Nasal cavity respiratory epithelium epithelial cell of viscerocranial mucosa (primary cell): Measurements from ENCODE around the gene RGSL1. TPM values are rescaled to one million over a fixed set of nuclear protein-coding genes. Genes with fewer than 3 reads are reported as not detected.

Source experiments
- total RNA-seq: library from RNA; depleted of rRNA; stranded (reverse); fragments of >200 nt; gene quantifications from 2 replicates; pipeline ENCODE4 v1.2.3, GENCODE V29; 2014

The RGSL1 gene
- total RNA-seq: not detected in 2 replicates

DNA sequence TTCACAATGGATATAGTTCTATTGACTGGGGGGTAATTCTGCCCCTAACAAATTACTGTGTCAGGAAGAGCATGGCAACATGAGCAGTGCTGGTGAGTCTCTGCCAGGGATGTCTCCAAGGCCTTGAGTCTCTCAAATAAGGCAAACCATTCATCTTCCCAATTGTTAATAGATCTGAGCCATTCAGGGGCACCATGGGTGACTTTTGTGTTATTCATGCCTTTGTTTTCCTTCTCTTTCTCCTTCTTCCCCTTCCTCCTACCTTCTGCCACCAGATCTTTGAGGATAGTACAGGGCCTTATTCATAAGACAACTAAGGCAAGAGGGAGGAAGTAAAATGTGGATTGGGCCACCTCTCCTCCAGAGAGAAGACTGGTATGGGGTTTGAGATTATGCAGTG lies at the start of gene RGSL1:
Gene RGSL1 (plus strand): TSS at position 60 of the 400 bp plus-strand sequence. CDS start 20 bp downstream, at position 80.

DNA sequence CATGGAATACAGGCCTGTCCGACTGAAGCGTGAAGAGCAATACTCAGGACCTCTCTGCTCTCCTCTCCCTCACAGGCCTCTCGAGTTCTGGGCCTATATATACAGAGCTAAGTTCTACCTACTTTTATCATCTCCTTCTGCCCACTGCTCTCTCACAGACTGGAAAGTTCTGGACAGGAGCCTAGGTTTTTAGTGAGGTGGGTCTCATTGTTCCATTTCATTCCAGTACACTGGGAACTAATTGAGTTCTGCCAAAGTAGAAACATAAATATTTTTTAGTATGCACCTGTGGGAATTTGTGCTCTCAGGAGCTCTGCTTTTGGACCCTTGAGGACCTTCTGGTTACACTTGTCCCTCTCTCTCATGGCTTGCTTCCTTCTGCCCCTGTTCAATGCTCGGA lies 49.4 kb upstream of the RGSL1 start, which contains the start of gene TEDDM1:
Gene TEDDM1 (minus strand): TSS at position 101 of the 400 bp plus-strand sequence. CDS start 182 bp downstream, outside the sequence.

DNA sequence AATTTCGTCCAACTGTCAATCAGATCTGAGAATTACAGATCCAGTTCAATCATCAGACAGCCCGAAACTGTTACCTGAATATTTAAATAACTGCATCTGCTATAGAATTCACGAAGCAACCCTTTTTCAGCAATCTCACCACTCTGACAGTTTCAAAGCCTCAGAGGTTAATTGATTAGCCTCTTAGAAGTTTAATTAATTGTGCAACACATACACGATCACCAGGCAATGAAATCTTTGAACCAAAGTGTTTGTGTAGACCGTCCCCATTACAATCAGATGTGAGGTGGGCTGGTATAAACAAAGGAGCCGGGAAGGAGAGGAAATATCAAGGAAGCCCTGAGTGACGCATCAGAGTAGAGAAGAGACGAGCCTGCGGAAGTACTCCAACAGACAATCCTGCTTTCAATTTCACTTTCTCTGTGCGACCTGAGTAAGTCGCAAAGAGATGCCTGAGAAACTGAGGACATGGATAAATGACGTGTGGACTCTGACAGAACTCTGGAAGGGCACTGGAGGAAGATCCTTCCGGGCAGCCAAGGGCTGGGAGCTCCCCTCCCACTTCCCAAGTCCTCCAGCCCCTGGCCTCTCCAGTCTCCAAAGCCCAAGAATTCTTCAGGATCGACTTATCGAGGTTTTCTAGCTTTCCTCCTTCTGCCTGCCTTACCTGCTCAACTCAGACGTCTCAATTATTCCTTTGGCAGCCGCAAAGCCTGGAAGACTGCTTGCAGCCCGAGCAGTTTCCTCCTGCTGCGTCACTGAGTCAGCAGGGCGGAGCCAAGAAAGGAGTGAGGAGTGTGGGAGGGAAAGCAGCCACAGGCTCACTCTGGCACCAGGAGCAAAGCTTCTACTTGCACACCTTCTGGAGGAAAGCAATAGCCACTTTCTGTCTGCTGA lies 138.8 kb downstream of the RGSL1 start, which contains the start of gene RNASEL:
Gene RNASEL (minus strand): TSS at position 757 of the 897 bp plus-strand sequence. CDS start 2,450 bp downstream, outside the sequence.

DNA sequence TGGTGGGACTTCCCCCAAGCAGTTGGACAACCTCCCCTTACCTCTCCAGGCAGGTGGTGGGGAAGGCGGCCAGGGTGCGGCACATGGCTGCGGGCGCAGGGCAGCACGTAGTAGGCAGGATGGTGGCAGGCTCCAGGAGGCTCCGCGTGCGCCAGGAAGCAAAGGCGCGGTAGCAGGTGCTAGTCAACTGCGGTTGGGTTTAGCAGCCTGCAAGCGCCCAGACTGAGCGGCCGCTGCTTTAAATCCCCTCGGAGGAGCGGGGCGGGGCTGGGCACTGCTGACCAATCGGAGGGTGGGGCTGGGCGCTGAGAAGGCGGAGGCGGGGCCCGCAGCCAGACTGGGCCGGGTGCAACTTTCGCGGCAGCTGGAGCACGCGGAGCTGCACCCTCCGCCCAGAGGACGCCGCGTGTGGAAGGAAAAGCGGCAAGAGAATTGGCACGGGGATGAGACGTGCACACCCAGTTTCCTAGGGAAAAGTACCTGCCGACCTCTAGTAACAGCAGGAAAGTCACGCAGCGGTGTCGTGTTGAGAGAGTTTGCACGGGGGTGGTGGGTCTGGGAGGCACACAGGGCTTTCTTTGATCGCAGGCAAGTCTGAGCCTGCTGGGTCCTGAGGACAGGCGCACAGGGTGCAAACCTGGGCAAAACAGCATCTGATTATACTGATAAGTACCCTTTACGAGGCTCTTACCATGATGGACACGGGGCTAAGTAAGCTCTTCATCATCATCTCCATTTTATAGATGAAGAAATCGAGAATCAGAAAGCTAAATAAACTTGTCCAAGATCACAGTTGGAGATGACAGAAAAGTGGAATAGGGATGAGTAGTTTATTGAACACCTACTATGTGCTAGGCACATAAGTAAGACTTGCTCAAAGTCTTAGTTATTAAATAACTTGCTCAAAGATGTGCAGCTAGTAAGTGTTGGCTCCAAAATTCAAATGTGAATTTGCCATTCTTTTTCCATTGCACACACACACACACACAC lies 154.5 kb downstream of the RGSL1 start, which contains the start of gene RGS16:
Gene RGS16 (minus strand): TSS at position 215 of the 990 bp plus-strand sequence. CDS start 130 bp downstream, at position 85.

Other genes with a start within 250 kb of the RGSL1 start
- 136 and 1,466 TPM in 2 replicates for gene GLUL, start 58.4 kb upstream of the RGSL1 start, total RNA-seq
- gene TEDDM1, start 49.5 kb upstream of the RGSL1 start, total RNA-seq: not detected in 2 replicates
- 3.4 and 11.4 TPM in 2 replicates for gene RNASEL, start 139.1 kb downstream of the RGSL1 start, total RNA-seq
- gene RGS16, start 154.2 kb downstream of the RGSL1 start, total RNA-seq: 2.4 and 7.5 TPM in 2 replicates
- gene RGS8, start 234.4 kb downstream of the RGSL1 start, total RNA-seq: not detected in 2 replicates